GM12878 (cell line): ENCODE data around the gene HEXA. TPM values are rescaled to one million over a fixed set of nuclear protein-coding genes. Genes with fewer than 3 reads are reported as not detected.

Experiments
- ATAC-seq: fragments of 200-7000 bp; cut with Tn5 transposase; 3 replicates; pipeline ENCODE4 v1.9.1; 2020; ENCODE audit warnings: mild to moderate bottlenecking, moderate library complexity
- BruUV-seq: library from RNA; stranded (reverse); fragments of 400-500 nt; replicated peaks from 2 replicates; lab custom pipeline; 2021; lab: Mats Ljungman, UMichigan
- CTCF ChIA-PET: fragments of 300-600 bp; sonication (Branson Sonifier 250); formaldehyde crosslinking; extraction: SDS; loops from one replicate; lab custom pipeline; 2021; ENCODE audit warnings: inconsistent platforms; lab: Yijun Ruan, JAX
- POLR2A ChIA-PET: fragments of 350-600 bp; formaldehyde crosslinking; extraction: SDS; loops from one replicate; lab custom pipeline; 2021; ENCODE audit warnings: inconsistent platforms; lab: Charles Lee
- RAD21 ChIA-PET: fragments of 300-600 bp; sonication (Branson Sonifier 250); formaldehyde crosslinking; loops from one replicate; lab custom pipeline; 2023; ENCODE audit warnings: antibody characterized with exemption; ENCODE audit not compliant: unreplicated experiment; lab: Charles Lee
- SMC1A ChIA-PET: fragments of 300-600 bp; sonication (Branson Sonifier 250); formaldehyde crosslinking; loops from one replicate; lab custom pipeline; 2023; ENCODE audit not compliant: unreplicated experiment, uncharacterized antibody; lab: Charles Lee
- DNase-seq: peaks from one replicate; pipeline ENCODE4 v3.0.0-alpha.2; 2011; ENCODE audit warnings: low read depth, low spot score
- FAIRE-seq: peaks from 3 replicates; lab custom pipeline; 2011; peaks lifted over from hg19 to GRCh38; lab: Jason Lieb, UNC
- H2AFZ ChIP-seq: 2 replicates; pipeline ENCODE4 v1.6.0; 2011; ENCODE audit warnings: low read depth, low read length, control low read depth; ENCODE audit not compliant: control insufficient read depth
- H3K27ac ChIP-seq: 2 replicates; pipeline ENCODE4 v1.5.1; 2011; ENCODE audit warnings: control low read depth; ENCODE audit not compliant: control insufficient read depth, insufficient read depth
- H3K27me3 ChIP-seq, 2 experiments: replicated peaks in 1 of 2; 2 replicates each; pipeline versions ENCODE4 v1.6.0 to v1.6.1; 2011; ENCODE audit warnings: low read length in 1 of 2; ENCODE audit not compliant: control insufficient read depth in 2 of 2, insufficient read depth in 2 of 2
- H3K36me3 ChIP-seq, 2 experiments: 2 replicates each; pipeline ENCODE4 v1.5.1; 2011; ENCODE audit warnings: low read length in 1 of 2; ENCODE audit not compliant: control insufficient read depth in 2 of 2, insufficient read depth in 2 of 2
- H3K4me1 ChIP-seq: 2 replicates; pipeline ENCODE4 v1.6.1; 2011; ENCODE audit warnings: mild to moderate bottlenecking, low read length, moderate library complexity, mixed read lengths; ENCODE audit not compliant: control insufficient read depth, insufficient read depth
- H3K4me2 ChIP-seq: 2 replicates; pipeline ENCODE4 v1.6.0; 2011; ENCODE audit warnings: control low read depth; ENCODE audit not compliant: control insufficient read depth, insufficient read depth
- H3K4me3 ChIP-seq: fragments of 200-600 bp; sonication (generic); 2 replicates; pipeline ENCODE4 v1.5.1; 2016
- H3K79me2 ChIP-seq: 2 replicates; pipeline ENCODE4 v1.6.0; 2011; ENCODE audit warnings: low read length; ENCODE audit not compliant: control insufficient read depth, insufficient read depth
- H3K9ac ChIP-seq: 2 replicates; pipeline ENCODE4 v1.8.0; 2011; ENCODE audit warnings: low read length, control low read depth, mixed read lengths; ENCODE audit not compliant: control insufficient read depth, insufficient read depth
- H3K9me3 ChIP-seq: replicated peaks from 3 replicates; pipeline ENCODE4 v1.5.1; 2011; ENCODE audit warnings: mild to moderate bottlenecking, low read length; ENCODE audit not compliant: control insufficient read depth, insufficient read depth
- H4K20me1 ChIP-seq: 2 replicates; pipeline ENCODE4 v1.6.0; 2011; ENCODE audit not compliant: control insufficient read depth, insufficient read depth
- ATF3 ChIP-seq: IDR thresholded peaks from 2 replicates; pipeline ENCODE4 v1.6.1; 2011; ENCODE audit warnings: low read depth, mild to moderate bottlenecking, low read length, moderate library complexity, borderline replicate concordance; ENCODE audit errors: extremely low read depth
- CHD1 ChIP-seq: IDR thresholded peaks from 2 replicates; pipeline ENCODE4 v1.6.1; 2012; ENCODE audit warnings: low read depth, low read length, improper control_type of control experiment
- CREB1 ChIP-seq: IDR thresholded peaks from 2 replicates; pipeline ENCODE4 v1.6.1; 2012; ENCODE audit warnings: low read depth, mild to moderate bottlenecking, inconsistent platforms
- EZH2 ChIP-seq: IDR thresholded peaks from 2 replicates; pipeline ENCODE4 v1.6.1; 2012; ENCODE audit warnings: low read depth, mild to moderate bottlenecking, control low read depth, inconsistent platforms, low read length, borderline replicate concordance; ENCODE audit not compliant: control insufficient read depth
- KLF5 ChIP-seq: fragments of 450-650 bp; IDR thresholded peaks from 2 replicates; pipeline ENCODE4 v1.6.1; 2014; ENCODE audit warnings: mild to moderate bottlenecking; ENCODE audit not compliant: partially characterized antibody
- NFYA ChIP-seq: IDR thresholded peaks from 2 replicates; pipeline ENCODE4 v1.6.1; 2011; ENCODE audit warnings: low read depth, mild to moderate bottlenecking, low read length, improper control_type of control experiment, borderline replicate concordance
- RBBP5 ChIP-seq: fragments of 200-600 bp; sonication (generic); conservative IDR thresholded peaks from 2 replicates; pipeline ENCODE4 v1.6.1; 2016
- YY1 ChIP-seq: IDR thresholded peaks from 2 replicates; pipeline ENCODE4 v1.6.1; 2011; ENCODE audit warnings: low read depth, mild to moderate bottlenecking, low read length
- WGBS: methylation state at CpG from one replicate; pipeline ENCODE4 v1.1.6; 2016; ENCODE audit warnings: low lambda C conversion rate; ENCODE audit not compliant: insufficient replicate concordance, insufficient coverage; ENCODE audit errors: missing lambda C conversion rate; 5-methylcytosine and 5-hydroxymethylcytosine counted together
- in situ Hi-C: fragments of 300-500 bp; cut with MboI; formaldehyde crosslinking; loops from 9 replicates; pipeline ENCODE4 v1.14.3; 2018; ENCODE audit warnings: mixed read lengths
- intact Hi-C: fragments of 100-400 bp; cut with micrococcal nuclease; formaldehyde crosslinking; loops from one replicate; pipeline ENCODE4 v1.14.2; 2022; ENCODE audit not compliant: unreplicated experiment
- polyA plus RNA-seq, 11 experiments: library from polyadenylated mRNA; depleted of rRNA in 4 of 11; unstranded in 6 of 11; stranded (reverse) in 5 of 11; fragments of >200 nt; fragmentation: Nextera tagmentation in 4 of 11; fragmentation: Illumina TruSeq in 1 of 11; extraction: Ambion mirVana in 4 of 11; extraction: Trizol in 1 of 11; gene quantifications; 1 replicate in 1 of 11; 2 replicates in 10 of 11; pipeline versions ENCODE4 v1.2.1 to v1.2.3, GENCODE V29; 2011 to 2016; ENCODE audit warnings: inconsistent platforms in 2 of 11, missing spikeins in 2 of 11, low read depth in 1 of 11
- total RNA-seq, 4 experiments: library from RNA; depleted of rRNA in 3 of 4; stranded (reverse); fragments of >200 nt in 3 of 4; fragmentation: Illumina TruSeq in 1 of 4; extraction: Trizol in 1 of 4; gene quantifications; 2 replicates each; pipeline versions ENCODE4 v1.2.1 to v1.2.3, GENCODE V29; 2013 to 2021

HEXA gene
- total and polyA plus RNA-seq, 10 of the 15 experiments (the other 5 are each of a cell fraction or from before 2014, with no cell fraction given), result 24.5 to 151 (median 69.3) TPM

- intact Hi-C loops, result loop anchor here (5.0 kb wide), 1 partner anchor 50 kb away; no protein-coding TSS in a partner anchor
- no peaks in the 10 kb centered on the region for H3K9me3 ChIP-seq
- CTCF ChIA-PET, result no interaction called here
- ATAC-seq, result no peak
- POLR2A ChIA-PET, result no interaction called here
- TF ChIP-seq YY1, result no peak
- no peak for TF ChIP-seq EZH2
- no peak for TF ChIP-seq NFYA
- TF ChIP-seq RBBP5, result no peak
- TF ChIP-seq CREB1, result no peak
- no peak for TF ChIP-seq KLF5
- no peak for TF ChIP-seq ATF3
- no peak for TF ChIP-seq CHD1
- H3K9ac ChIP-seq, result no peak overlapping the region
- H3K36me3 ChIP-seq, result no peaks in the 10 kb centered on the region
- no peaks in the 10 kb centered on the region for H3K79me2 ChIP-seq
- no peak overlapping the region for H3K4me3 ChIP-seq
- peaks cover 2 to 3% of the 10 kb centered on the region in 2 experiments; a peak in 2 of 4 replicates for H3K27me3 ChIP-seq
- in situ Hi-C loops, result loop anchor here (10.0 kb wide), 1 partner anchor 268 kb away; no protein-coding TSS in a partner anchor
- H3K27ac ChIP-seq, result no peak overlapping the region
- no peak overlapping the region for H3K4me2 ChIP-seq
- RAD21 ChIA-PET, result interaction anchor here (0.8 kb wide), 1 partner anchor 22 kb away, joined by 3 read pairs; no protein-coding TSS in a partner anchor
- no peak for FAIRE-seq
- WGBS, result 6% methylated on average over 3 of the region's 3 CpGs
- SMC1A ChIA-PET, result no interaction called here
- H4K20me1 ChIP-seq, result no peaks in the 10 kb centered on the region
- BruUV-seq, result no TSS peak
- no peak overlapping the region for H2AFZ ChIP-seq
- no peaks in the 10 kb centered on the region for H3K4me1 ChIP-seq
- DNase-seq, result no peak
Observed at GRCh38 chr15:72406936-72407335, 31.1 kb upstream of the HEXA start.
